ENCODE measurements around the gene TCF4. TPM values are rescaled to one million over a fixed set of nuclear protein-coding genes. Genes with fewer than 3 reads are reported as not detected.

The TCF4 gene
- total and polyA plus RNA-seq, 4 donors, result 4.3 to 15.3 (median 11.5) TPM

- Histone ChIP-seq H3K4me3 (ENCODE audit: low read depth in 1 of 3, low read length in 3 of 3) (no peak overlapping the region), H3K9me3 (ENCODE audit: control insufficient read depth in 4 of 4, low read length in 3 of 4) (peaks cover 0 to 2% (median 0%) of the 10 kb centered on the region in 4 donors), H3K36me3 (ENCODE audit: control insufficient read depth in 4 of 4, insufficient read depth in 3 of 4, low read depth in 1 of 4, low read length in 3 of 4) (no peaks in the 10 kb centered on the region), H3K9ac (ENCODE audit: low read depth in 1 of 2, low read length in 2 of 2) (no peak overlapping the region), H3K27ac (ENCODE audit: low read depth in 1 of 2, low read length in 2 of 2) (no peak overlapping the region), H3K27me3 (ENCODE audit: control insufficient read depth in 4 of 4, insufficient read depth in 4 of 4, low read length in 3 of 4) (no peaks in the 10 kb centered on the region), H3K4me1 (ENCODE audit: control insufficient read depth in 4 of 4, insufficient read depth in 4 of 4, low read length in 3 of 4) (no peaks in the 10 kb centered on the region)
- no peak for TF ChIP-seq RAD21 (IDR thresholded peaks at IDR 0.05)
- no peak for TF ChIP-seq FOXA2 (IDR thresholded peaks at IDR 0.05)
- no peak for TF ChIP-seq NR2F2 (IDR thresholded peaks at IDR 0.05)
- TF ChIP-seq FOXA1 (IDR thresholded peaks at IDR 0.05), result no peak
- no peak for TF ChIP-seq TAF1 (conservative IDR thresholded peaks at IDR 0.05)
- TF ChIP-seq SP1 (IDR thresholded peaks at IDR 0.05), result no peak
- TF ChIP-seq CTCF (IDR thresholded peaks at IDR 0.05; ENCODE audit: low read depth, low read length, missing input control), result no peak
- no peak for TF ChIP-seq ZBTB33 (IDR thresholded peaks at IDR 0.05)
- no peak for TF ChIP-seq REST (IDR thresholded peaks at IDR 0.05)
- no peak for TF ChIP-seq EGR1 (IDR thresholded peaks at IDR 0.05; ENCODE audit: low read depth in 2 of 2)
- no peak for TF ChIP-seq RXRA (IDR thresholded peaks at IDR 0.05)
- no peak for DNase-seq (ENCODE audit: low spot score)
These were observed 63.5 kb downstream of the TCF4 start for GRCh38 chr18:55524353-55525073.

- no peak overlapping the region for H3K27ac ChIP-seq (ENCODE audit: low read depth in 1 of 2, low read length in 2 of 2)
- H3K27me3 ChIP-seq (ENCODE audit: control insufficient read depth in 4 of 4, insufficient read depth in 4 of 4, low read length in 3 of 4), result no peaks in the 10 kb centered on the region
- no peak overlapping the region for H3K4me3 ChIP-seq (ENCODE audit: low read depth in 1 of 3, low read length in 3 of 3)
- peaks cover 0 to 2% (median 0%) of the 10 kb centered on the region in 4 donors for H3K9me3 ChIP-seq (ENCODE audit: control insufficient read depth in 4 of 4, low read length in 3 of 4)
- TF ChIP-seq CTCF (IDR thresholded peaks at IDR 0.05; ENCODE audit: low read depth, low read length, missing input control), result no peak
- no peak for TF ChIP-seq TAF1 (conservative IDR thresholded peaks at IDR 0.05)
- no peak for TF ChIP-seq EGR1 (IDR thresholded peaks at IDR 0.05; ENCODE audit: low read depth in 2 of 2)
- no peak for TF ChIP-seq ZBTB33 (IDR thresholded peaks at IDR 0.05)
- TF ChIP-seq HNF4G (IDR thresholded peaks at IDR 0.05), result no peak
- no peak for TF ChIP-seq YY1 (IDR thresholded peaks at IDR 0.05)
- TF ChIP-seq FOXA2 (IDR thresholded peaks at IDR 0.05), result no peak
- TF ChIP-seq HNF4A (conservative IDR thresholded peaks at IDR 0.05), result no peak
- TF ChIP-seq NR2F2 (IDR thresholded peaks at IDR 0.05), result no peak
- TF ChIP-seq MAX (IDR thresholded peaks at IDR 0.05), result no peak
- no peaks in the 10 kb centered on the region for H3K4me1 ChIP-seq (ENCODE audit: control insufficient read depth in 4 of 4, insufficient read depth in 4 of 4, low read length in 3 of 4)
- H3K36me3 ChIP-seq (ENCODE audit: control insufficient read depth in 4 of 4, insufficient read depth in 3 of 4, low read depth in 1 of 4, low read length in 3 of 4), result no peaks in the 10 kb centered on the region
- DNase-seq (ENCODE audit: low spot score), result no peak
- no peak overlapping the region for H3K9ac ChIP-seq (ENCODE audit: low read depth in 1 of 2, low read length in 2 of 2)
These were observed 65.0 kb downstream of the TCF4 start for GRCh38 chr18:55523001-55523400.
